Measurements from ENCODE around the gene SLC10A7. TPM values are rescaled to one million over a fixed set of nuclear protein-coding genes. Genes with fewer than 3 reads are reported as not detected.
A peak's percentile ranks its signal among the peaks of the same experiment; 100 is the strongest.

The SLC10A7 gene
- total and polyA plus RNA-seq, 10 of the 15 experiments (the other 5 are each of a cell fraction or from before 2014, with no cell fraction given) = 4.6 to 23.7 (median 15.6) TPM

- TF ChIP-seq GABPA (IDR thresholded peaks at IDR 0.05; ENCODE audit: low read depth) (peak; percentile 30; the same call in 1 of the 2 replicates), ATF2 (IDR thresholded peaks at IDR 0.05; ENCODE audit: low read length) (peak; percentile 50; the same call in 1 of the 2 replicates), SUZ12 (IDR thresholded peaks at IDR 0.05; ENCODE audit: unreplicated experiment) (no peak), BRCA1 (IDR thresholded peaks at IDR 0.05; ENCODE audit: low read depth, low read length) (no peak), ZNF687 (IDR thresholded peaks at IDR 0.05) (0 out of 2 replicates have a peak, but pooled peaks have one; percentile 40), REST (IDR thresholded peaks at IDR 0.05; ENCODE audit: low read depth, low read length) (0 out of 2 replicates have a peak, but pooled peaks have one; percentile 28), RELB (IDR thresholded peaks at IDR 0.05; ENCODE audit: low read depth) (peak; percentile 96), PAX8 (IDR thresholded peaks at IDR 0.05) (no peak), CEBPZ (IDR thresholded peaks at IDR 0.05; ENCODE audit: low read depth, low read length) (no peak), MEF2A (IDR thresholded peaks at IDR 0.05; ENCODE audit: insufficient read depth, low read depth, low read length) (peak; percentile 76; the same call in 1 of the 2 replicates)
Observed at GRCh38 chr4:146271466-146271865, 250.3 kb downstream of the SLC10A7 start (continued).
